GM19452 (cell line): ENCODE measurements around the gene HYAL2.

Experiments used
- ATAC-seq: cut with Tn5 transposase; IDR thresholded peaks from one replicate; pipeline ENCODE4 v1.9.1; 2021; ENCODE audit not compliant: unreplicated experiment

HYAL2 gene

GRCh38 chr3:50322386-50323091 lies at the start of gene HYAL2:
TSS of gene HYAL2 (minus strand) at chr3:50322745. CDS start at chr3:50320489, 2,256 bp downstream.
- ATAC-seq: no peak

DNA sequence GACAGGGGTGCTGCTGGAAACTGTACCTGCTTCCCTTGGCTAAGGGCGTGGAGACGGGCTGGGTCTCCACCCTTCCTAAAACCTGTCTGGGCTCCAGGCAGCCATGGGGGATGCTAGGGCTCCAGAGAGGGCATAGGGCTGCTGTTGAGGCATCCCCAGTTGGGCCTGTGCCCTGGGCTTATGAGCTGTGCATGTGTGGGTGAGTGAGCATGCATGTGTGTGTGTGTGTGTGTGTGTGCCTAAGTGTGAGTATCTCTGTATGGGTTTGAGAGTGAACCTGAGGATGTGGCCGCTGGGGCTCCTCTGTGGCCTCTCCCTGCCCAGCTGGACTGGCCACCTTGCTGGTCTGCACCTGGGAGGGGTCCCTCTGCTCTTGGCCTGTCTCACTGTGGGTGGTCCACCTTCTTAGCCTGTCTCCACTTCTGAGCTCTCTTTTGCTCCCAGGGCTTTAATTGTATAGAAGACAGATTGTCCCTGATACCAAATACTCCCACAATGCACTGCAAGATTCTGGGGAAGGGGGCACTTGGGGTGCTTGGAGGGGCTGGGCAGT lies 48.7 kb upstream of the HYAL2 start:
- ATAC-seq: no peak

GRCh38 chr3:50370594-50370993 lies 48.0 kb upstream of the HYAL2 start:
- ATAC-seq: no peak

GRCh38 chr3:50369012-50369670 lies 46.6 kb upstream of the HYAL2 start:
- ATAC-seq: no peak

- ATAC-seq: no peak
Measured at GRCh38 chr3:50365842-50366220, 43.3 kb upstream of the HYAL2 start.

- peak; percentile 91 for ATAC-seq
Measured at GRCh38 chr3:50365080-50365841, 42.7 kb upstream of the HYAL2 start.

- ATAC-seq: no peak
Measured at GRCh38 chr3:50364573-50365079, 42.1 kb upstream of the HYAL2 start.

DNA sequence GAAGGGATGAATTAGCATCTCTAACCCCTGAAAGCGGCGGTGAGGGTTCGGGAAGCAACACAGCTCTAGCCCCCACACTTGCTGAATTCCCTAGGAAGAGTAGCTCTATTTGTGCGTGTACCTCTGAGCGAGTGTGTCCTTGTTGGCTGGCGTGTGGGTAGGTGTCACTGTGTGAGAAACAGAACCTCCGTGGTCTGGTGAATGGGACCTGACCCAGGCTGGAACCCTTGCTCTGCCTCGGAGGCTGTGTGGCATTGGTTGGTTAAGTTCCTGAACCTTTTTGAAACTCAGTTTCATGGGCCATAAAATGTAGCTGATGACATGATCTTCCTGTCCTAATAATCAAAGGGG lies 37.2 kb upstream of the HYAL2 start:
- peak; percentile 2 for ATAC-seq

- peak; percentile 98 for ATAC-seq
Measured at GRCh38 chr3:50358911-50359759, 36.6 kb upstream of the HYAL2 start, which contains the start of gene TMEM115. TSS of gene TMEM115 (minus strand) at chr3:50359521. CDS start at chr3:50359063, 458 bp downstream.

DNA sequence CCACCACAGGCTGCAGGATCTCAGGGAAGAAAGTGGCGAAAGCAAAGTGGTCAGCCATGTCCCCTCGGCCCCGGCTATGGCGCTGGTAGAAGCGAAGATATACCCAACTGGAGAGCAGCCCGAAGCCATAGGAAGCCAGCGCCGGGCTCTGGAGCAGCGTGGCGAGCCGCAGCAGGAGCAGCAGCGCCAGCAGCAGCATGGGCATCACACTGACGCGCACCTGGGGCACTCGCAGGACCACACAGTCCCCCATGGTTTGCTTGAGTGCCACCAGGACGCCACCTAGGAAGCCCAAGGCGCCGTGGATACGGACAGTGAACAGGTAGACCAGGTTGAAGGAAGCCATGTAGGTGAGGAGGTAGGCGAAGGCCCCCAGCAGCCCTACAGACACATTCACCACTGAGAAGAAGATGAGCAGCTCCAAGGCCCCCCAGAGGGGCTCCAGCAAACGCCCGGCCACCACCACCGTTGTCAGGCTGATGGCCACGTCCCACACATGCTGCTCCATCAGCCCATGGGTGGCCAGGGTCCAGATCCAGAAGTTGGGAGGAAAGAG lies 35.9 kb upstream of the HYAL2 start:
- no peak for ATAC-seq

- ATAC-seq: no peak
Measured at GRCh38 chr3:50357481-50357880, 34.9 kb upstream of the HYAL2 start.

DNA sequence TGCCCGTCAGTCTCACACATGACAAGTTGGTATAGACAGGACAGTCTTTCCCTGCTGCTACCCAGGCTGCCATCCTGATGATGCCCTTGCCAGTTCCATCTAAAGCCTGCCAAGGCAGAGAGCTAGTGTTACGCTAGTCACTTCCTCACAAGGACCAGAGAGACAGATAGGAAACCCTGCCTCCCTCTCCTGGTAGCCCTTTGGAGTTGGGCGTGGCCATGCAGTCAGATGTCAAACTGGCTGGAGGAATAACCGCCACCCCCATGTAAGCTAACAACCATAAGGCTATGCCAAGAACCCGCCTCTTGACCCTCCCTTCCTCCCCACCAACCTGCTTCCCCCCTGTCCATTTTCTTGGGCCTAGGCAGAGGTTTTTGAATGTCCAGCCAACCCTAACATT lies 34.0 kb upstream of the HYAL2 start:
- ATAC-seq: no peak

DNA sequence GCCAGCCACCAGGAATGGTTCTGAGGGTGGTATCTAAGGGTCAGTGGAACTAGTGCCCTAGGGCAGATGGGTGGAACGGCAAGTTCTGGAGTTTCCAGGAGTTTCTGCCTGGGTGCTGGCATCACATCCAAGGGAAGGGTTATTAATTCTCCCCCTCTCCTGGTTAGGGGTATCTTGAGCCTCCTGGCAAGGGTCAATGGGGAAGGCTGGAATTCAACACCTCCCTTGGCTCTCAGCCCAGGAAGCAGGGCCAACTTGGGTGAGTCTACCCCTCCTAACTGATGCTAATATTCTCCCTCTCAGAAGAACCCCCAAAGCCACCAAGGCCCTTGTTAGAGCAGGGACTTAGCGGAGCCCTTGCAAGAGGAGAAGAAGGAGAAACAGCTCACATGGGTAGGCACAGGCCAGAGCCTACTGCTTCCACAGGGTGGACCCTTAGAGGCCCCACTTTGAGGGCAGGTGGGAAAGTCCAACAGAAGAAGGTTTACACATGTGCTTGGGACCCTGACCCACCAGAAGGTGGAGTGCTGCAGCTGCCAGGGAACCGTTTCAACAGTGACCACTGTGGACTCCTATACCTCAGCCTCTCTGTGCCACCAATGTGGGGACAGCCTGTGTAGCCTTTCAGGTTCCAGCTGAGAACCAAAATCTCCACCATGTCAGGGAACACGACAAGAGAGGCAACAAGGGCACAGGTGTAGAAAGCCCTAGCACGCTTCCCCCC lies 33.4 kb upstream of the HYAL2 start:
- ATAC-seq: no peak

DNA sequence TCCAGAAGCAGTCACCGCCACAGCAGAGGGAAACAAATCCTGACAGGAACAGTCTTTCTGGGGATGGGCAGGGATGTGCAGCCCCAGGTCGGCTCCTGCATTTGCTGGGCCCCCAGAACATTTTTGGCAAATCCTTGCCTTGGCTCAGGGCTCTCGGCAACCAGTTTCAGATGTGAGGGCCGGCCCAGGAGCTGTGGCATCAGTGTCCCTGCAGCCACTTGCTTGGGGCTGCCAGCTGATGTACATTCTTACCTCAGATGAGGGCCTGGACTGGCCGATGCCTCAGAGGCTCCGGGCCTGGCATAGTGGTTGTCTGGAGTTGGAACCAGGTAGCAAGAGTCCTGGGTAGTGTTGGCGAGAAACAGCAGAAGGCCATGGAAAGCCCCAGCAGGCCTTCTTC lies 32.3 kb upstream of the HYAL2 start:
- ATAC-seq: no peak

- no peak for ATAC-seq
Measured at GRCh38 chr3:50354186-50354764, 31.7 kb upstream of the HYAL2 start.

DNA sequence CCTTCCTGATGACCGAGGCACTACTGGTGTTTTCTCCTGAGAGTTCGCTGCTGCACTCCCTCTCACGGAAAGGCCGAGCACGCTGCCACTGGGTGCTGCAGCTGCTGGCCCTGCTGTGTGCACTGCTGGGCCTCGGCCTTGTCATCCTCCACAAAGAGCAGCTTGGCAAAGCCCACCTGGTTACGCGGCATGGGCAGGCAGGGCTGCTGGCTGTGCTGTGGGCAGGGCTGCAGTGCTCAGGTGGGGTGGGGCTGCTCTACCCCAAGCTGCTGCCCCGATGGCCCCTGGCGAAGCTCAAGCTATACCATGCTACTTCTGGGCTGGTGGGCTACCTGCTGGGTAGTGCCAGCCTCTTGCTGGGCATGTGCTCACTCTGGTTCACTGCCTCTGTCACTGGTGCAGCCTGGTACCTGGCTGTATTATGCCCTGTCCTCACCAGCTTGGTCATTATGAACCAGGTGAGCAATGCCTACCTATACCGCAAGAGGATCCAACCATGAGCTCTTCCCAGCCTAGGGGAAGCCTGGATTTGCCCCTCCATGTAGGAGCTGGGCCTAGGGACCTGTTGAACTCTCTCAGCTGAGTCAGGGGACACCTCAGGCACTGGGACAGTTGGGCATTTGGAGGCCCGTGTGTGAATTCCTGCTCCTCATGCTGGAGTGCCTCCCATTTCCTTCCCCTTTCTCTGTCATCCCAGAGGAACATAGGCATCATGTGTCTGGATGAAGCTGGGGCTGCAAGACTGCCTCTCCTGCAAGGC lies 30.9 kb upstream of the HYAL2 start:
- ATAC-seq: no peak

DNA sequence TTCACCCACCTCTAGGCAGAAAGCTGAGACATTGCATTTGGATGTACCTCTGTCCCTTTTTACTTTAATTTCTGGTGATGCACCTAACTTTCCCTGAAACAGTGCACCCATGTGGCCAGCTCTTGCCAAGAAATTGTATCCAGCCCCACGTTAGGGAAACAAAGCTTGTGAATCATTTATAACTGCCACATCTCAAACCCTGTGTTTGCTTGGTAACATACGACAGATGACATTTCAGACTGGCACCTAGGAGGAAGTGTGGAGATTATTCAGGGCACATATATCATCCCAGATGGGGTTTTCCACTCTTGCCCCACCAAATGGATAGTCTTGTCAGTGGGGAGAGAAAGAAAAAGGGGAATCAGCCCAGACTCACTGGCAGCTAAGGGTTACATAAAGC lies 30.2 kb upstream of the HYAL2 start:
- no peak for ATAC-seq

- ATAC-seq: no peak
Measured at GRCh38 chr3:50351323-50351697, 28.8 kb upstream of the HYAL2 start.
